Measurements from ENCODE around the gene SYCE3. TPM values are rescaled to one million over a fixed set of nuclear protein-coding genes. Genes with fewer than 3 reads are reported as not detected.

Gene SYCE3
- total and polyA plus RNA-seq, 9 of the 15 experiments (the other 6 are each of a cell fraction or from before 2014, with no cell fraction given), result 0.56 TPM; not detected in 8

DNA sequence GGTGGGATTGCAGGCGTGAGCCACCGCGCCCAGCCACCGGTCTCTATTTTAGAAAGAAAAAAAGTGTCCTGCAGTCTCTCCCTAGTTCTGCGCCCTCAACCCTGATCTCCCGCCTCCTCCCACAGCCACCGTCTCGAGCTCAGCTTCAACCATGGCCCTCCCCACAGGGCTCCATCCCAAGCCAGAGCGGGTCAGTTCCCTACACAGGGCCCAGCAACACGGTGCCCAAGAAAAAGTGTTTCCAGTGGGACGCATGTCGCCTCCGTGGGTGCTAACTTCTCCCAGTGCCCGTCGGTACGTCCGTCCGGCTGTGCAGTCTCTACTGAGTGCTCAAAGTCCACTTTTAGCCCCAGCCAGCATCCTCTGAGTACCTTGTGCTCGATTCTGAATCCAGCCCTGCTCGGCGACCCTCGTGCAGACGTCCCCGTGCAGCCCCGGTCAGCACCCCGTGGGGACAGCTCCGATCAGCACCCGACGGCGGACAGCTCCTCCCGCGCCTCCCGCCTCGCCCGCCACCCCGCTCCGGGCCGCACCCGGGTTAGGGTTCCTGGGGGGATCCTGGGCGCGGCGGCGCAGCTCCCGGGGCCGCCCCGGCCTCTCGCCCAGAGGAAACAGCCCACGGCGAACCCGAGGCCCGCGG lies 37.2 kb upstream of the SYCE3 start (continued):
- TF ChIP-seq, protein P1, sequence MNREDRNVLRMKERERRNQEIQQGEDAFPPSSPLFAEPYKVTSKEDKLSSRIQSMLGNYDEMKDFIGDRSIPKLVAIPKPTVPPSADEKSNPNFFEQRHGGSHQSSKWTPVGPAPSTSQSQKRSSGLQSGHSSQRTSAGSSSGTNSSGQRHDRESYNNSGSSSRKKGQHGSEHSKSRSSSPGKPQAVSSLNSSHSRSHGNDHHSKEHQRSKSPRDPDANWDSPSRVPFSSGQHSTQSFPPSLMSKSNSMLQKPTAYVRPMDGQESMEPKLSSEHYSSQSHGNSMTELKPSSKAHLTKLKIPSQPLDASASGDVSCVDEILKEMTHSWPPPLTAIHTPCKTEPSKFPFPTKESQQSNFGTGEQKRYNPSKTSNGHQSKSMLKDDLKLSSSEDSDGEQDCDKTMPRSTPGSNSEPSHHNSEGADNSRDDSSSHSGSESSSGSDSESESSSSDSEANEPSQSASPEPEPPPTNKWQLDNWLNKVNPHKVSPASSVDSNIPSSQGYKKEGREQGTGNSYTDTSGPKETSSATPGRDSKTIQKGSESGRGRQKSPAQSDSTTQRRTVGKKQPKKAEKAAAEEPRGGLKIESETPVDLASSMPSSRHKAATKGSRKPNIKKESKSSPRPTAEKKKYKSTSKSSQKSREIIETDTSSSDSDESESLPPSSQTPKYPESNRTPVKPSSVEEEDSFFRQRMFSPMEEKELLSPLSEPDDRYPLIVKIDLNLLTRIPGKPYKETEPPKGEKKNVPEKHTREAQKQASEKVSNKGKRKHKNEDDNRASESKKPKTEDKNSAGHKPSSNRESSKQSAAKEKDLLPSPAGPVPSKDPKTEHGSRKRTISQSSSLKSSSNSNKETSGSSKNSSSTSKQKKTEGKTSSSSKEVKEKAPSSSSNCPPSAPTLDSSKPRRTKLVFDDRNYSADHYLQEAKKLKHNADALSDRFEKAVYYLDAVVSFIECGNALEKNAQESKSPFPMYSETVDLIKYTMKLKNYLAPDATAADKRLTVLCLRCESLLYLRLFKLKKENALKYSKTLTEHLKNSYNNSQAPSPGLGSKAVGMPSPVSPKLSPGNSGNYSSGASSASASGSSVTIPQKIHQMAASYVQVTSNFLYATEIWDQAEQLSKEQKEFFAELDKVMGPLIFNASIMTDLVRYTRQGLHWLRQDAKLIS (CRISPR knock-in tag; IDR thresholded peaks at IDR 0.05), result peak; percentile 82; the same call in 1 of the 2 replicates
- TF ChIP-seq ZNF174 (CRISPR knock-in tag; IDR thresholded peaks at IDR 0.05) (no peak), ZNF140 (CRISPR knock-in tag; IDR thresholded peaks at IDR 0.05) (no peak), ATF7 (IDR thresholded peaks at IDR 0.05) (no peak), SREBF1 (IDR thresholded peaks at IDR 0.05; ENCODE audit: borderline replicate concordance, low read depth, low read length) (peak; percentile 67; the same call in 1 of the 2 replicates), ZNF263 (CRISPR knock-in tag; IDR thresholded peaks at IDR 0.05; ENCODE audit: borderline replicate concordance) (peak; percentile 81), ZNF212 (CRISPR knock-in tag; IDR thresholded peaks at IDR 0.05) (no peak), U2AF1 (optimal IDR thresholded peaks at IDR 0.05; ENCODE audit: low read depth, low read length) (no peak), MIER1 (IDR thresholded peaks at IDR 0.05; ENCODE audit: low read depth) (peak; percentile 96), GABPB2 (CRISPR knock-in tag; conservative IDR thresholded peaks at IDR 0.05) (no peak), FOXK2 (conservative IDR thresholded peaks at IDR 0.05 in 1 of 2, IDR thresholded peaks at IDR 0.05 in 1 of 2; ENCODE audit: low read depth in 2 of 2) (no peak)
- TF ChIP-seq, protein P2, sequence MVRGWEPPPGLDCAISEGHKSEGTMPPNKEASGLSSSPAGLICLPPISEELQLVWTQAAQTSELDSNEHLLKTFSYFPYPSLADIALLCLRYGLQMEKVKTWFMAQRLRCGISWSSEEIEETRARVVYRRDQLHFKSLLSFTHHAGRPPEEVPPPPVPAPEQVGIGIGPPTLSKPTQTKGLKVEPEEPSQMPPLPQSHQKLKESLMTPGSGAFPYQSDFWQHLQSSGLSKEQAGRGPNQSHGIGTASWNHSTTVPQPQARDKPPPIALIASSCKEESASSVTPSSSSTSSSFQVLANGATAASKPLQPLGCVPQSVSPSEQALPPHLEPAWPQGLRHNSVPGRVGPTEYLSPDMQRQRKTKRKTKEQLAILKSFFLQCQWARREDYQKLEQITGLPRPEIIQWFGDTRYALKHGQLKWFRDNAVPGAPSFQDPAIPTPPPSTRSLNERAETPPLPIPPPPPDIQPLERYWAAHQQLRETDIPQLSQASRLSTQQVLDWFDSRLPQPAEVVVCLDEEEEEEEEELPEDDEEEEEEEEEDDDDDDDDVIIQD (CRISPR knock-in tag; IDR thresholded peaks at IDR 0.05), result no peak
- TF ChIP-seq, protein P3, sequence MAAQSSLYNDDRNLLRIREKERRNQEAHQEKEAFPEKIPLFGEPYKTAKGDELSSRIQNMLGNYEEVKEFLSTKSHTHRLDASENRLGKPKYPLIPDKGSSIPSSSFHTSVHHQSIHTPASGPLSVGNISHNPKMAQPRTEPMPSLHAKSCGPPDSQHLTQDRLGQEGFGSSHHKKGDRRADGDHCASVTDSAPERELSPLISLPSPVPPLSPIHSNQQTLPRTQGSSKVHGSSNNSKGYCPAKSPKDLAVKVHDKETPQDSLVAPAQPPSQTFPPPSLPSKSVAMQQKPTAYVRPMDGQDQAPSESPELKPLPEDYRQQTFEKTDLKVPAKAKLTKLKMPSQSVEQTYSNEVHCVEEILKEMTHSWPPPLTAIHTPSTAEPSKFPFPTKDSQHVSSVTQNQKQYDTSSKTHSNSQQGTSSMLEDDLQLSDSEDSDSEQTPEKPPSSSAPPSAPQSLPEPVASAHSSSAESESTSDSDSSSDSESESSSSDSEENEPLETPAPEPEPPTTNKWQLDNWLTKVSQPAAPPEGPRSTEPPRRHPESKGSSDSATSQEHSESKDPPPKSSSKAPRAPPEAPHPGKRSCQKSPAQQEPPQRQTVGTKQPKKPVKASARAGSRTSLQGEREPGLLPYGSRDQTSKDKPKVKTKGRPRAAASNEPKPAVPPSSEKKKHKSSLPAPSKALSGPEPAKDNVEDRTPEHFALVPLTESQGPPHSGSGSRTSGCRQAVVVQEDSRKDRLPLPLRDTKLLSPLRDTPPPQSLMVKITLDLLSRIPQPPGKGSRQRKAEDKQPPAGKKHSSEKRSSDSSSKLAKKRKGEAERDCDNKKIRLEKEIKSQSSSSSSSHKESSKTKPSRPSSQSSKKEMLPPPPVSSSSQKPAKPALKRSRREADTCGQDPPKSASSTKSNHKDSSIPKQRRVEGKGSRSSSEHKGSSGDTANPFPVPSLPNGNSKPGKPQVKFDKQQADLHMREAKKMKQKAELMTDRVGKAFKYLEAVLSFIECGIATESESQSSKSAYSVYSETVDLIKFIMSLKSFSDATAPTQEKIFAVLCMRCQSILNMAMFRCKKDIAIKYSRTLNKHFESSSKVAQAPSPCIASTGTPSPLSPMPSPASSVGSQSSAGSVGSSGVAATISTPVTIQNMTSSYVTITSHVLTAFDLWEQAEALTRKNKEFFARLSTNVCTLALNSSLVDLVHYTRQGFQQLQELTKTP (IDR thresholded peaks at IDR 0.05; ENCODE audit: low read depth in 1 of 2, partially characterized antibody in 2 of 2), result peak in 1 of 2 experiments; percentile 94
- TF ChIP-seq, protein P4, sequence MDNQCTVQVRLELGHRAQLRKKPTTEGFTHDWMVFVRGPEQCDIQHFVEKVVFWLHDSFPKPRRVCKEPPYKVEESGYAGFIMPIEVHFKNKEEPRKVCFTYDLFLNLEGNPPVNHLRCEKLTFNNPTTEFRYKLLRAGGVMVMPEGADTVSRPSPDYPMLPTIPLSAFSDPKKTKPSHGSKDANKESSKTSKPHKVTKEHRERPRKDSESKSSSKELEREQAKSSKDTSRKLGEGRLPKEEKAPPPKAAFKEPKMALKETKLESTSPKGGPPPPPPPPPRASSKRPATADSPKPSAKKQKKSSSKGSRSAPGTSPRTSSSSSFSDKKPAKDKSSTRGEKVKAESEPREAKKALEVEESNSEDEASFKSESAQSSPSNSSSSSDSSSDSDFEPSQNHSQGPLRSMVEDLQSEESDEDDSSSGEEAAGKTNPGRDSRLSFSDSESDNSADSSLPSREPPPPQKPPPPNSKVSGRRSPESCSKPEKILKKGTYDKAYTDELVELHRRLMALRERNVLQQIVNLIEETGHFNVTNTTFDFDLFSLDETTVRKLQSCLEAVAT (IDR thresholded peaks at IDR 0.05), result no peak
- TF ChIP-seq, protein P5, sequence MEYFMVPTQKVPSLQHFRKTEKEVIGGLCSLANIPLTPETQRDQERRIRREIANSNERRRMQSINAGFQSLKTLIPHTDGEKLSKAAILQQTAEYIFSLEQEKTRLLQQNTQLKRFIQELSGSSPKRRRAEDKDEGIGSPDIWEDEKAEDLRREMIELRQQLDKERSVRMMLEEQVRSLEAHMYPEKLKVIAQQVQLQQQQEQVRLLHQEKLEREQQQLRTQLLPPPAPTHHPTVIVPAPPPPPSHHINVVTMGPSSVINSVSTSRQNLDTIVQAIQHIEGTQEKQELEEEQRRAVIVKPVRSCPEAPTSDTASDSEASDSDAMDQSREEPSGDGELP (CRISPR knock-in tag; IDR thresholded peaks at IDR 0.05; ENCODE audit: borderline replicate concordance), result peak; percentile 86

All from K562 (cell line).